Smooth muscle cell (in vitro differentiated cells): Measurements from ENCODE around the gene HELT. TPM values are rescaled to one million over a fixed set of nuclear protein-coding genes. Genes with fewer than 3 reads are reported as not detected.

Experiments used
- DNase-seq: peaks from one replicate; lab custom pipeline; 2025; ENCODE audit not compliant: unreplicated experiment; lab: John Stamatoyannopoulos, UW
- H2AFZ ChIP-seq: fragments of 200-600 bp; sonication (generic); 2 replicates; pipeline ENCODE4 v1.6.0; 2016; ENCODE audit warnings: antibody characterized with exemption, low read depth, mild to moderate bottlenecking
- H3F3A ChIP-seq: fragments of 200-600 bp; sonication (generic); 2 replicates; pipeline ENCODE4 v1.6.0; 2017; ENCODE audit warnings: antibody characterized with exemption, low read depth
- H3K27ac ChIP-seq: fragments of 200-600 bp; sonication (generic); 2 replicates; pipeline ENCODE4 v1.5.1; 2016; ENCODE audit warnings: low read depth, mild to moderate bottlenecking
- H3K27me3 ChIP-seq: fragments of 200-600 bp; sonication (generic); 2 replicates; pipeline ENCODE4 v1.6.1; 2016; ENCODE audit warnings: low read depth, mild to moderate bottlenecking
- H3K36me3 ChIP-seq: fragments of 200-600 bp; sonication (generic); 2 replicates; pipeline ENCODE4 v1.5.1; 2016; ENCODE audit warnings: low read depth
- H3K4me1 ChIP-seq: fragments of 200-600 bp; sonication (generic); 2 replicates; pipeline ENCODE4 v1.5.1; 2016; ENCODE audit warnings: low read depth
- H3K4me2 ChIP-seq: fragments of 200-600 bp; sonication (generic); 2 replicates; pipeline ENCODE4 v1.6.0; 2016; ENCODE audit warnings: mild to moderate bottlenecking
- H3K4me3 ChIP-seq: fragments of 200-600 bp; sonication (generic); 2 replicates; pipeline ENCODE4 v1.5.1; 2016; ENCODE audit warnings: mild to moderate bottlenecking
- H3K79me2 ChIP-seq: fragments of 200-600 bp; sonication (generic); 2 replicates; pipeline ENCODE4 v1.6.0; 2016; ENCODE audit warnings: low read depth, mild to moderate bottlenecking
- H3K9ac ChIP-seq: fragments of 200-600 bp; sonication (generic); 2 replicates; pipeline ENCODE4 v1.6.0; 2016; ENCODE audit warnings: low read depth
- H3K9me3 ChIP-seq: fragments of 200-600 bp; sonication (generic); replicated peaks from 2 replicates; pipeline ENCODE4 v1.5.1; 2016; ENCODE audit warnings: low read depth
- H4K20me1 ChIP-seq: fragments of 200-600 bp; sonication (generic); 2 replicates; pipeline ENCODE4 v1.6.0; 2016; ENCODE audit warnings: low read depth
- WGBS: methylation state at CpG from one replicate; pipeline ENCODE4 v1.1.7; 2016; ENCODE audit warnings: low lambda C conversion rate; 5-methylcytosine and 5-hydroxymethylcytosine counted together
- polyA plus RNA-seq: library from polyadenylated mRNA; unstranded; fragments of >200 nt; fragmentation: Nextera tagmentation; extraction: Ambion mirVana; gene quantifications from 2 replicates; pipeline ENCODE4 v1.2.1, GENCODE V29; 2016
- total RNA-seq: library from RNA; depleted of rRNA; stranded (reverse); fragments of >200 nt; gene quantifications from 2 replicates; pipeline ENCODE4 v1.2.3, GENCODE V29; 2014
- TF ChIP-seq, protein P1 (sequence below): fragments of 200-600 bp; sonication (generic); IDR thresholded peaks from 2 replicates; pipeline ENCODE4 v1.5.1; 2017; ENCODE audit warnings: borderline replicate concordance, mild to moderate bottlenecking, antibody characterized with exemption; ENCODE audit not compliant: insufficient read depth, poor library complexity, severe bottlenecking

HELT gene
- total and polyA plus RNA-seq, 2 experiments from 2014 or later, result not detected

DNA sequence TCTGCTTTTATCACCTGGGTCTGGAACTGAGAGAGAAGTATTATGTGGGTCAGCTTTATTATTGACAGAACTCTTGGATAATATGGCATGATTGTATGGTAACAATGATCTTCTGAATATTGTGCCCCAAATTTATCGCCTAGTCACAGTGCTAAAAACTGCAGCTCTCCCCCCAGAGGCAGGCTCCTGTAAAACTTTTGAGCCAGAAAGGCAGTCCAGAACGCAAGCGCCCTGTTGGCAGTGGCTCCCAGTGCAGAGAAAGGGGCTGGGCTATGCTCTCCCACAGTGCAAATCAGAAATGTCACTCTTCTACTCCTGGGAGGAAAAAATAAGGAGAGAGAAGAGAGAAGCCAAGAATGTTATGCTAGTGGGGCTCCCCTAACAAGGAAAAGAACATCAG, 50.5 kb downstream of the HELT start:
- Histone ChIP-seq H3K4me2 (no peak overlapping the region), H3K27me3 (no peaks in the 10 kb centered on the region), H3K4me3 (no peak overlapping the region), H3K9me3 (no peaks in the 10 kb centered on the region), H2AFZ (no peak overlapping the region), H3K9ac (no peak overlapping the region), H3F3A (no peaks in the 10 kb centered on the region), H3K27ac (no peak overlapping the region), H3K79me2 (no peaks in the 10 kb centered on the region), H3K4me1 (no peaks in the 10 kb centered on the region), H4K20me1 (no peaks in the 10 kb centered on the region), H3K36me3 (no peaks in the 10 kb centered on the region)
- TF ChIP-seq, protein P1, sequence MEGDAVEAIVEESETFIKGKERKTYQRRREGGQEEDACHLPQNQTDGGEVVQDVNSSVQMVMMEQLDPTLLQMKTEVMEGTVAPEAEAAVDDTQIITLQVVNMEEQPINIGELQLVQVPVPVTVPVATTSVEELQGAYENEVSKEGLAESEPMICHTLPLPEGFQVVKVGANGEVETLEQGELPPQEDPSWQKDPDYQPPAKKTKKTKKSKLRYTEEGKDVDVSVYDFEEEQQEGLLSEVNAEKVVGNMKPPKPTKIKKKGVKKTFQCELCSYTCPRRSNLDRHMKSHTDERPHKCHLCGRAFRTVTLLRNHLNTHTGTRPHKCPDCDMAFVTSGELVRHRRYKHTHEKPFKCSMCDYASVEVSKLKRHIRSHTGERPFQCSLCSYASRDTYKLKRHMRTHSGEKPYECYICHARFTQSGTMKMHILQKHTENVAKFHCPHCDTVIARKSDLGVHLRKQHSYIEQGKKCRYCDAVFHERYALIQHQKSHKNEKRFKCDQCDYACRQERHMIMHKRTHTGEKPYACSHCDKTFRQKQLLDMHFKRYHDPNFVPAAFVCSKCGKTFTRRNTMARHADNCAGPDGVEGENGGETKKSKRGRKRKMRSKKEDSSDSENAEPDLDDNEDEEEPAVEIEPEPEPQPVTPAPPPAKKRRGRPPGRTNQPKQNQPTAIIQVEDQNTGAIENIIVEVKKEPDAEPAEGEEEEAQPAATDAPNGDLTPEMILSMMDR, result no peak
- WGBS, result 44% methylated on average over 3 of the region's 3 CpGs
- no peak for DNase-seq

Other genes with a start within 250 kb of the HELT start
- gene ACSL1, start 192.5 kb upstream of the HELT start, total RNA-seq, result 22.4 and 24.5 TPM in 2 replicates
- 12.0 and 13.8 TPM in 2 replicates for gene ACSL1, start 192.5 kb upstream of the HELT start, polyA plus RNA-seq
- 9.6 and 16.0 TPM in 2 replicates for gene SLC25A4, start 124.8 kb downstream of the HELT start, total RNA-seq
- gene SLC25A4, start 124.8 kb downstream of the HELT start, polyA plus RNA-seq, result 19.0 and 50.7 TPM in 2 replicates
- gene CFAP97, start 185.5 kb downstream of the HELT start, total RNA-seq, result 19.0 and 28.2 TPM in 2 replicates
- gene CFAP97, start 185.5 kb downstream of the HELT start, polyA plus RNA-seq, result 11.4 and 15.7 TPM in 2 replicates
- 23.6 and 25.5 TPM in 2 replicates for gene SNX25, start 191.1 kb downstream of the HELT start, total RNA-seq
- gene SNX25, start 191.1 kb downstream of the HELT start, polyA plus RNA-seq, result 12.3 and 16.1 TPM in 2 replicates